Tibial nerve (tissue), 4 donors: Measurements from ENCODE around the gene NKIRAS2. TPM values are rescaled to one million over a fixed set of nuclear protein-coding genes. Genes with fewer than 3 reads are reported as not detected.

Experiments
- DNase-seq, 2 donors: peaks; one replicate each; pipeline ENCODE4 v3.0.0-alpha.2; 2019; ENCODE audit warnings: low spot score in 2 of 2
- H3K27ac ChIP-seq, 4 donors: fragments of 200-600 bp; sonication (generic) in 3 of 4; one replicate each; pipeline ENCODE4 v1.5.1; 2017 to 2019; ENCODE audit warnings: mild to moderate bottlenecking in 1 of 4
- H3K27me3 ChIP-seq, 2 donors: fragments of 200-600 bp; sonication (generic) in 1 of 2; one replicate each; pipeline versions ENCODE4 v1.5.1 to v1.6.0; 2017 to 2019
- H3K36me3 ChIP-seq, 3 donors: fragments of 200-600 bp; sonication (generic); one replicate each; pipeline ENCODE4 v1.5.1; 2018 to 2019
- H3K4me1 ChIP-seq, 4 donors: fragments of 200-600 bp; sonication (generic) in 3 of 4; one replicate each; pipeline ENCODE4 v1.5.1; 2017 to 2019
- H3K4me3 ChIP-seq, 4 donors: fragments of 200-600 bp; sonication (generic) in 3 of 4; one replicate each; pipeline ENCODE4 v1.5.1; 2017 to 2019; ENCODE audit warnings: mild to moderate bottlenecking in 1 of 4, moderate library complexity in 1 of 4
- H3K9me3 ChIP-seq, 4 donors: fragments of 200-600 bp; sonication (generic) in 3 of 4; one replicate each; pipeline ENCODE4 v1.5.1; 2017 to 2019
- EP300 ChIP-seq, 2 donors: sonication (generic); formaldehyde crosslinking; IDR thresholded peaks; one replicate each; pipeline ENCODE4 v1.6.1; 2017; ENCODE audit warnings: antibody characterized with exemption in 2 of 2, mild to moderate bottlenecking in 1 of 2
- POLR2A ChIP-seq, 2 donors: fragments of 450-650 bp; IDR thresholded peaks; one replicate each; pipeline ENCODE4 v1.6.1; 2017; ENCODE audit warnings: antibody characterized with exemption in 2 of 2, mild to moderate bottlenecking in 2 of 2, moderate library complexity in 2 of 2
- WGBS, 2 donors: methylation state at CpG; one replicate each; pipeline ENCODE4 v1.1.5; 2018; 5-methylcytosine and 5-hydroxymethylcytosine counted together
- total RNA-seq, 4 donors: library from RNA; depleted of rRNA; stranded (reverse); fragments of >200 nt; gene quantifications; one replicate each; pipeline ENCODE4 v1.1.0, GENCODE V29; 2016
- TF ChIP-seq, protein P1 (sequence below), 5 experiments: fragments of 200-600 bp in 3 of 5; fragments of 450-650 bp in 2 of 5; sonication (generic) in 3 of 5; IDR thresholded peaks; one replicate each; pipeline ENCODE4 v1.5.1; 2016 to 2019; ENCODE audit warnings: antibody characterized with exemption in 5 of 5, mild to moderate bottlenecking in 3 of 5, moderate library complexity in 2 of 5

NKIRAS2 gene
- total RNA-seq, 4 donors from 2014 or later, result 17.7 to 39.9 (median 23.8) TPM

DNA sequence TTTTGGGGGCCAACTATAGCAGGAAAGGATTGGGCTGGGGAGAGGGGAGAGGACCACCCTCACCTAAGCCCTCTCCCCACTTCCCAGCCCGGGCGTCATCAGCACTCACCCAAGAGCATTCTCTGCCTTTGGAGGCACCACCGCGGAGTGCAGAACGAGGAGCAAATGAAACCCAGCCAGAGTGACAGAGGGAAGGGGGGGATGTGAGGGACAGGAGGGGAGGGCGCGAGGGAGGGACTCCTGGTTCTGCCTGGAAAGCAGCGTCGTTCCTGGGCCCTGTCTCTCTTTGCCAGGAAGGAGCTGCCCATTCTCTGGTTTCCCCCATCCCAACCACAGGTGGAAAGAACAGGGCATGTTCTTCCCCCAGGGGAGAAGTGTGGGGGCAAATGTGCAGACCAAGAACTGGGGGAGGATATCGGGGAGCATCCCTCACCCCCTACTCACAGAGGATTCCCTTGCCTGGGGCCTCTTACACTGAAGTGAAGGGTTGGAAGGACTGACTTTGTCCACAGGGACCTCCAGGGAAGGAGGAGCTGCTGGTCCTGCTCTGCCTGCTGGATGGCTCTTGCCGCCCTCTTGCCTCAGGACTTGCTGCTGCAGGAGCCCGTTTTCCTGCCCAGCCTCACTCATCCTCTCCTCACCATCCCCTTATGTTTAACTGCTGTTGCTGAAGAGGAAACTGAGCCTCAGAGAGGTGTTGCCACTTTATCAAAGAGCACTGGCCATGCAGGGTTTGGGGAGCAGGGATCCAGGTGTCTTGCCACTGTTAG lies 34.0 kb downstream of the NKIRAS2 start:
- Histone ChIP-seq H3K27me3 (peaks cover 0 to 29% of the 10 kb centered on the region in 2 donors), H3K36me3 (no peaks in the 10 kb centered on the region), H3K27ac (no peak overlapping the region), H3K4me3 (no peak overlapping the region), H3K4me1 (peaks cover 0 to 15% (median 0%) of the 10 kb centered on the region in 4 donors), H3K9me3 (no peaks in the 10 kb centered on the region)
- DNase-seq, result no peak
- TF ChIP-seq, protein P1, sequence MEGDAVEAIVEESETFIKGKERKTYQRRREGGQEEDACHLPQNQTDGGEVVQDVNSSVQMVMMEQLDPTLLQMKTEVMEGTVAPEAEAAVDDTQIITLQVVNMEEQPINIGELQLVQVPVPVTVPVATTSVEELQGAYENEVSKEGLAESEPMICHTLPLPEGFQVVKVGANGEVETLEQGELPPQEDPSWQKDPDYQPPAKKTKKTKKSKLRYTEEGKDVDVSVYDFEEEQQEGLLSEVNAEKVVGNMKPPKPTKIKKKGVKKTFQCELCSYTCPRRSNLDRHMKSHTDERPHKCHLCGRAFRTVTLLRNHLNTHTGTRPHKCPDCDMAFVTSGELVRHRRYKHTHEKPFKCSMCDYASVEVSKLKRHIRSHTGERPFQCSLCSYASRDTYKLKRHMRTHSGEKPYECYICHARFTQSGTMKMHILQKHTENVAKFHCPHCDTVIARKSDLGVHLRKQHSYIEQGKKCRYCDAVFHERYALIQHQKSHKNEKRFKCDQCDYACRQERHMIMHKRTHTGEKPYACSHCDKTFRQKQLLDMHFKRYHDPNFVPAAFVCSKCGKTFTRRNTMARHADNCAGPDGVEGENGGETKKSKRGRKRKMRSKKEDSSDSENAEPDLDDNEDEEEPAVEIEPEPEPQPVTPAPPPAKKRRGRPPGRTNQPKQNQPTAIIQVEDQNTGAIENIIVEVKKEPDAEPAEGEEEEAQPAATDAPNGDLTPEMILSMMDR (IDR thresholded peaks at IDR 0.05), result no peak
- TF ChIP-seq EP300 (IDR thresholded peaks at IDR 0.05), result no peak
- TF ChIP-seq POLR2A (IDR thresholded peaks at IDR 0.05), result no peak
- WGBS, 2 donors, result 27% methylated on average over 12 of the region's 12 CpGs

DNA sequence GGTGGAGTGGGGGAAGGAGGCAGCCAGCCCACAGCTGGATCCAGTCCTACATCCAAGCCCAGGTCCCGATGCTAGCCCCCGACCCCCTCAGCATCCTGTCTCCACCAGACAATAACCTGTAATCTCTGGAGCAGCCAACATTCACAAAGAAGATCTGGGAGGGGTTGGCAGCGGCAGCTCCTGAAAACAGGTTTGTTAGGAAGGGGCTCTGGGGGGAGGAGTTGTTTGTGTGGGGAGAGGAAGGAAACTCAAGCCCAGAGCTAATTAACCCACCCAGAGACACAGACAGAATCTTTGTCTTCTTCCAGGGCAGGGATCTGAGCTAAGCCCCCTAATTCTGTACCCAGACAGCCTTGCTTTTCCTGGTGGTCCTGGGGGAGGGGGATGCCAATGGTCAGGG lies 35.1 kb downstream of the NKIRAS2 start:
- Histone ChIP-seq H3K4me3 (no peak overlapping the region), H3K27me3 (peaks cover 0 to 31% of the 10 kb centered on the region in 2 donors), H3K36me3 (no peaks in the 10 kb centered on the region), H3K9me3 (no peaks in the 10 kb centered on the region), H3K4me1 (peaks cover 0 to 8% (median 0%) of the 10 kb centered on the region in 4 donors), H3K27ac (no peak overlapping the region)
- TF ChIP-seq EP300 (IDR thresholded peaks at IDR 0.05), result no peak
- TF ChIP-seq POLR2A (IDR thresholded peaks at IDR 0.05), result no peak
- TF ChIP-seq, protein P1 (IDR thresholded peaks at IDR 0.05), result no peak
- WGBS, 2 donors, result 18 to 27% methylated on average over 3 of the region's 3 CpGs
- DNase-seq, result no peak

DNA sequence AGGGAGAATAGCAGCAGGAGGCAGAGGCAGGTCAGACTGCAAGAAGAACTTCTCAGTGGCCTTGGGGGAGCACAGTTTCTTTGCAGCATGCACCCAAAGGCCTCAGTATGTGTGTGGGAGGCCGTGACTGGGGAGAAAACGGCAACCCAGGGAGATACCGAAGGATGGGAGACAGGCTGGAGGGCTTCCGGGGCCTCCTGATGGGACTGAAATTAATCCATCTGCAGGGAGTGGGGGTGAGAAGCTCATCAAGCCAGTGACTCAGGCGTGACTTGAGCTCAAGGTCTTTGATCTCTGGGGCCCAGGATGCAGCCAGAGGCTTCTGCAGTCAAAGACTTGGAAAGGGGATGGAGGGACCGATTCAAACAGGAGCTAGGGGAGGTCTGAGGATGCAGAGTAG lies 35.6 kb downstream of the NKIRAS2 start:
- H3K36me3 ChIP-seq, result no peaks in the 10 kb centered on the region
- 37 to 62% methylated on average over 6 of the region's 6 CpGs for WGBS, 2 donors
- no peak for TF ChIP-seq EP300 (IDR thresholded peaks at IDR 0.05)
- TF ChIP-seq, protein P1 (IDR thresholded peaks at IDR 0.05), result no peak
- no peak for TF ChIP-seq POLR2A (IDR thresholded peaks at IDR 0.05)
- H3K27me3 ChIP-seq, result peaks cover 0 to 31% of the 10 kb centered on the region in 2 donors
- no peak overlapping the region for H3K4me3 ChIP-seq
- peaks cover 0 to 6% (median 0%) of the 10 kb centered on the region in 4 donors for H3K4me1 ChIP-seq
- no peak overlapping the region for H3K27ac ChIP-seq
- H3K9me3 ChIP-seq, result no peaks in the 10 kb centered on the region
- DNase-seq, result no peak

DNA sequence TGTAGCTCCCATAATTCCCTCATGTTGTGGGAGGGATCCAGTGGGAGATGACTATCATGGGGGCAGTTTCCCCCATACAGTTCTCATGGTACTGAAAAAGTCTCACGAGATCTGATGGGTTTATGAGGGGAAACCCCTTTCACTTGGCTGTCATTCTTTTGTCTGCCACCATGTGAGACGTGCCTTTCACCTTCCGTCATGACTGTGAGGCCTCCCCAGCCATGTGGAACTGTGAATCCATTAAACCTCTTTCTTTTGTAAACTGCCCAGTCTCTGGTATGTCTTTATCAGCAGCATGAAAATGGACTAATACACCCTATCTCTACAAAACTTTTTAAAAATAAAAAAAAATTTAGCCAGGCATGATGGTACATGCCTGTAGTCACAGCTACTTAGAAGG lies 36.7 kb downstream of the NKIRAS2 start:
- no peak for DNase-seq
- no peaks in the 10 kb centered on the region for H3K9me3 ChIP-seq
- no peak overlapping the region for H3K27ac ChIP-seq
- 68 to 77% methylated on average over 3 of the region's 3 CpGs for WGBS, 2 donors
- TF ChIP-seq, protein P1 (IDR thresholded peaks at IDR 0.05), result no peak
- TF ChIP-seq POLR2A (IDR thresholded peaks at IDR 0.05), result no peak
- TF ChIP-seq EP300 (IDR thresholded peaks at IDR 0.05), result no peak
- no peaks in the 10 kb centered on the region for H3K4me1 ChIP-seq
- peaks cover 0 to 31% of the 10 kb centered on the region in 2 donors for H3K27me3 ChIP-seq
- H3K4me3 ChIP-seq, result no peak overlapping the region
- H3K36me3 ChIP-seq, result no peaks in the 10 kb centered on the region

DNA sequence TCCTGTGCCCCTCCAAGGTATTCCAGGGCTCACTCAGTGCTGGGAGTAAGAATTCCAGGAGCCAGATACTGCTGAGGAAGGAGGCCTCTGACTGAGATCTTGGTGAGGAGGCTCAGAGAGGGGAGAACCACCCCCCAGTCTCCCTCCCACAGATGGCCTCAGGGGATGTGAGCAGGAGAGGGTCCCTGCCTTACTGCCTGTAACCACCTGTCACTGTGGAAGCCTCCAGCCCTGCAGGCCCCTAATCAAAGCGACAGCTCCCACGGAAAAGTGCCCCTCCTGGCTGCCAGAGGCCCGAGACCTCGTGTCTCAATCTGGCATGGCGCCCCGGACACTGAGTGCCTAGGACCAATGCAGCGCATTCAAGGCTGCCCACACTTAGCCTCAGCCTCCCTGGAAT lies 38.2 kb downstream of the NKIRAS2 start:
- Histone ChIP-seq H3K9me3 (no peaks in the 10 kb centered on the region), H3K4me3 (no peak overlapping the region), H3K27me3 (peaks cover 0 to 24% of the 10 kb centered on the region in 2 donors), H3K36me3 (no peaks in the 10 kb centered on the region), H3K27ac (no peak overlapping the region), H3K4me1 (no peaks in the 10 kb centered on the region)
- no peak for DNase-seq
- TF ChIP-seq POLR2A (IDR thresholded peaks at IDR 0.05), result no peak
- TF ChIP-seq EP300 (IDR thresholded peaks at IDR 0.05), result no peak
- TF ChIP-seq, protein P1 (IDR thresholded peaks at IDR 0.05), result no peak
- WGBS, 2 donors, result 30 to 78% methylated on average over 2 to 7 of the region's 7 CpGs
